ENCODE data around the gene NDOR1. TPM values are rescaled to one million over a fixed set of nuclear protein-coding genes. Genes with fewer than 3 reads are reported as not detected.

Gene NDOR1
- total RNA-seq, 1 experiment from 2014 or later = 4.9 TPM

GRCh38 chr9:137198902-137199283 is 6.6 kb upstream of the NDOR1 start:
- no peak for DNase-seq (ENCODE audit: low spot score)

- no peak for DNase-seq (ENCODE audit: low spot score)
These were observed 5.9 kb upstream of the NDOR1 start for GRCh38 chr9:137199411-137200121.

GRCh38 chr9:137200311-137201204 is 4.9 kb upstream of the NDOR1 start, which contains the start of gene TPRN:
Gene TPRN (minus strand): TSS chr9:137200741. CDS start chr9:137200711, 30 bp downstream.
- DNase-seq (ENCODE audit: low spot score) = peak; percentile 98

- no peak for DNase-seq (ENCODE audit: low spot score)
These were observed 4.2 kb upstream of the NDOR1 start for GRCh38 chr9:137201205-137201868.

GRCh38 chr9:137202966-137203365 is 2.5 kb upstream of the NDOR1 start:
- no peak for DNase-seq (ENCODE audit: low spot score)

GRCh38 chr9:137204731-137205125 is 772 bp upstream of the NDOR1 start:
- DNase-seq (ENCODE audit: low spot score) = no peak

GRCh38 chr9:137206602-137207001 is 1.1 kb downstream of the NDOR1 start:
- no peak for DNase-seq (ENCODE audit: low spot score)

- no peak for DNase-seq (ENCODE audit: low spot score)
These were observed 6.0 kb downstream of the NDOR1 start for GRCh38 chr9:137211532-137211931.

GRCh38 chr9:137212520-137212919 is 7.0 kb downstream of the NDOR1 start:
- DNase-seq (ENCODE audit: low spot score) = no peak

- DNase-seq (ENCODE audit: low spot score) = no peak
These were observed 7.9 kb downstream of the NDOR1 start for GRCh38 chr9:137213160-137214060.

GRCh38 chr9:137214620-137215019 is 9.1 kb downstream of the NDOR1 start:
- DNase-seq (ENCODE audit: low spot score) = no peak

GRCh38 chr9:137215196-137215986 is 9.9 kb downstream of the NDOR1 start:
- no peak for DNase-seq (ENCODE audit: low spot score)

GRCh38 chr9:137216188-137216965 is 10.9 kb downstream of the NDOR1 start:
- DNase-seq (ENCODE audit: low spot score) = no peak

GRCh38 chr9:137217276-137218211 is 12.0 kb downstream of the NDOR1 start:
- DNase-seq (ENCODE audit: low spot score) = no peak

- DNase-seq (ENCODE audit: low spot score) = no peak
These were observed 12.8 kb downstream of the NDOR1 start for GRCh38 chr9:137218212-137218753.

GRCh38 chr9:137218754-137219271 is 13.3 kb downstream of the NDOR1 start:
- DNase-seq (ENCODE audit: low spot score) = no peak

GRCh38 chr9:137219757-137220316 is 14.3 kb downstream of the NDOR1 start:
- DNase-seq (ENCODE audit: low spot score) = no peak
